ENCODE measurements around the gene ATP6V1B1. TPM values are rescaled to one million over a fixed set of nuclear protein-coding genes. Genes with fewer than 3 reads are reported as not detected.
"Not testable (repeated sequence)": the region's sequence is repeated elsewhere in the genome, so short reads cannot be mapped to it uniquely, and the experiment has no call there.

Gene ATP6V1B1
- total RNA-seq, 2 experiments from 2014 or later = not detected

- no peaks in the 10 kb centered on the region for H3K9me3 Mint-ChIP-seq
- peaks cover under 1% of the 10 kb centered on the region for H3K4me1 Mint-ChIP-seq (ENCODE audit: low read depth)
- ChIA-PET CTCF (no interaction called here), POLR2A (no interaction called here)
- no peak for TF ChIP-seq CTCF (IDR thresholded peaks at IDR 0.05)
- H3K27ac Mint-ChIP-seq = no peak overlapping the region
- Histone ChIP-seq H3K27ac (ENCODE audit: low read depth in 1 of 2, low read length in 2 of 2) (no peak overlapping the region), H3K27me3 (ENCODE audit: control insufficient read depth in 1 of 2, insufficient read depth in 2 of 2, low read length in 2 of 2) (peaks cover 4 to 5% of the 10 kb centered on the region in 2 experiments), H3K4me3 (ENCODE audit: low read length) (no peak overlapping the region), H3K9me3 (ENCODE audit: control insufficient read depth in 1 of 2, insufficient read depth in 1 of 2, low read length in 2 of 2) (no peaks in the 10 kb centered on the region), H3K36me3 (ENCODE audit: insufficient read depth, low read length) (no peaks in the 10 kb centered on the region), H3K4me1 (ENCODE audit: insufficient read depth, low read length) (peaks cover 3% of the 10 kb centered on the region)
- ATAC-seq (ENCODE audit: poor library complexity) (no peak), DNase-seq (no peak)
- H3K36me3 Mint-ChIP-seq (ENCODE audit: low read depth) = no peaks in the 10 kb centered on the region
- no peak overlapping the region for H3K4me3 Mint-ChIP-seq
- intact Hi-C loops (cut with DNase I, micrococcal nuclease) = loop anchor here in 1 of 2 experiments (10.0 kb wide), 1 partner anchor 152 kb away; no protein-coding TSS in a partner anchor
- H3K27me3 Mint-ChIP-seq = peaks cover 29% of the 10 kb centered on the region
Measured at GRCh38 chr2:71006323-71006722, 70.6 kb downstream of the ATP6V1B1 start.

- no peaks in the 10 kb centered on the region for H3K4me1 ChIP-seq (ENCODE audit: insufficient read depth, low read length)
- DNase-seq = no peak
- no peaks in the 10 kb centered on the region for H3K36me3 ChIP-seq (ENCODE audit: insufficient read depth, low read length)
- peaks cover 37% of the 10 kb centered on the region for H3K27me3 Mint-ChIP-seq
- ATAC-seq (ENCODE audit: poor library complexity) = no peak
- H3K9me3 Mint-ChIP-seq = no peaks in the 10 kb centered on the region
- H3K9me3 ChIP-seq (ENCODE audit: control insufficient read depth in 1 of 2, insufficient read depth in 1 of 2, low read length in 2 of 2) = no peaks in the 10 kb centered on the region
- H3K36me3 Mint-ChIP-seq (ENCODE audit: low read depth) = no peaks in the 10 kb centered on the region
- no peak overlapping the region for H3K4me3 Mint-ChIP-seq
- TF ChIP-seq CTCF (IDR thresholded peaks at IDR 0.05) = no peak
- no peak overlapping the region for H3K4me3 ChIP-seq (ENCODE audit: low read length)
- POLR2A ChIA-PET = no interaction called here
- H3K27ac ChIP-seq (ENCODE audit: low read depth in 1 of 2, low read length in 2 of 2) = no peak overlapping the region
- H3K4me1 Mint-ChIP-seq (ENCODE audit: low read depth) = no peaks in the 10 kb centered on the region
- peaks cover 5 to 9% of the 10 kb centered on the region in 2 experiments for H3K27me3 ChIP-seq (ENCODE audit: control insufficient read depth in 1 of 2, insufficient read depth in 2 of 2, low read length in 2 of 2)
- intact Hi-C loops (cut with DNase I, micrococcal nuclease) = loop anchor here in 1 of 2 experiments (10.0 kb wide), 1 partner anchor 152 kb away; no protein-coding TSS in a partner anchor
- CTCF ChIA-PET = no interaction called here
- H3K27ac Mint-ChIP-seq = no peak overlapping the region
Measured at GRCh38 chr2:71006955-71007799, 71.5 kb downstream of the ATP6V1B1 start.

GRCh38 chr2:71008342-71008741, 72.6 kb downstream of the ATP6V1B1 start:
- H3K4me1 Mint-ChIP-seq (ENCODE audit: low read depth) = no peaks in the 10 kb centered on the region
- TF ChIP-seq CTCF (IDR thresholded peaks at IDR 0.05) = no peak

GRCh38 chr2:71011786-71012185, 76.1 kb downstream of the ATP6V1B1 start:
- H3K4me3 ChIP-seq (ENCODE audit: low read length); H3K4me3 Mint-ChIP-seq; H3K27ac Mint-ChIP-seq; POLR2A ChIA-PET; intact Hi-C loops (cut with DNase I, micrococcal nuclease); H3K27me3 ChIP-seq (ENCODE audit: control insufficient read depth in 1 of 2, insufficient read depth in 2 of 2, low read length in 2 of 2); CTCF ChIA-PET; H3K27ac ChIP-seq (ENCODE audit: low read depth in 1 of 2, low read length in 2 of 2); H3K36me3 ChIP-seq (ENCODE audit: insufficient read depth, low read length); H3K9me3 ChIP-seq (ENCODE audit: control insufficient read depth in 1 of 2, insufficient read depth in 1 of 2, low read length in 2 of 2); DNase-seq; H3K9me3 Mint-ChIP-seq; H3K4me1 ChIP-seq (ENCODE audit: insufficient read depth, low read length); H3K36me3 Mint-ChIP-seq (ENCODE audit: low read depth); H3K4me1 Mint-ChIP-seq (ENCODE audit: low read depth); ATAC-seq (ENCODE audit: poor library complexity): not testable (repeated sequence)
- H3K27me3 Mint-ChIP-seq = peaks cover 44% of the 10 kb centered on the region

More at GRCh38 chr2:71008342-71008741, 72.6 kb downstream of the ATP6V1B1 start:
- intact Hi-C loops (cut with DNase I, micrococcal nuclease) = loop anchor here in 1 of 2 experiments (10.0 kb wide), 1 partner anchor 154 kb away; no protein-coding TSS in a partner anchor
- no peaks in the 10 kb centered on the region for H3K36me3 Mint-ChIP-seq (ENCODE audit: low read depth)
- H3K4me3 ChIP-seq (ENCODE audit: low read length) = no peak overlapping the region
- no peaks in the 10 kb centered on the region for H3K9me3 ChIP-seq (ENCODE audit: control insufficient read depth in 1 of 2, insufficient read depth in 1 of 2, low read length in 2 of 2)
- CTCF ChIA-PET = no interaction called here
- no peak overlapping the region for H3K27ac ChIP-seq (ENCODE audit: low read depth in 1 of 2, low read length in 2 of 2)
- ATAC-seq (ENCODE audit: poor library complexity) = no peak
- no peaks in the 10 kb centered on the region for H3K9me3 Mint-ChIP-seq
- peaks cover 5 to 9% of the 10 kb centered on the region in 2 experiments for H3K27me3 ChIP-seq (ENCODE audit: control insufficient read depth in 1 of 2, insufficient read depth in 2 of 2, low read length in 2 of 2)
- no peak overlapping the region for H3K27ac Mint-ChIP-seq
- no peaks in the 10 kb centered on the region for H3K4me1 ChIP-seq (ENCODE audit: insufficient read depth, low read length)
- POLR2A ChIA-PET = no interaction called here
- no peaks in the 10 kb centered on the region for H3K36me3 ChIP-seq (ENCODE audit: insufficient read depth, low read length)
- DNase-seq = no peak
- peaks cover 44% of the 10 kb centered on the region for H3K27me3 Mint-ChIP-seq
- H3K4me3 Mint-ChIP-seq = no peak overlapping the region

All from CD4-positive, alpha-beta T cell (primary cell).